ENCODE results near the gene ZHX3.

DNA sequence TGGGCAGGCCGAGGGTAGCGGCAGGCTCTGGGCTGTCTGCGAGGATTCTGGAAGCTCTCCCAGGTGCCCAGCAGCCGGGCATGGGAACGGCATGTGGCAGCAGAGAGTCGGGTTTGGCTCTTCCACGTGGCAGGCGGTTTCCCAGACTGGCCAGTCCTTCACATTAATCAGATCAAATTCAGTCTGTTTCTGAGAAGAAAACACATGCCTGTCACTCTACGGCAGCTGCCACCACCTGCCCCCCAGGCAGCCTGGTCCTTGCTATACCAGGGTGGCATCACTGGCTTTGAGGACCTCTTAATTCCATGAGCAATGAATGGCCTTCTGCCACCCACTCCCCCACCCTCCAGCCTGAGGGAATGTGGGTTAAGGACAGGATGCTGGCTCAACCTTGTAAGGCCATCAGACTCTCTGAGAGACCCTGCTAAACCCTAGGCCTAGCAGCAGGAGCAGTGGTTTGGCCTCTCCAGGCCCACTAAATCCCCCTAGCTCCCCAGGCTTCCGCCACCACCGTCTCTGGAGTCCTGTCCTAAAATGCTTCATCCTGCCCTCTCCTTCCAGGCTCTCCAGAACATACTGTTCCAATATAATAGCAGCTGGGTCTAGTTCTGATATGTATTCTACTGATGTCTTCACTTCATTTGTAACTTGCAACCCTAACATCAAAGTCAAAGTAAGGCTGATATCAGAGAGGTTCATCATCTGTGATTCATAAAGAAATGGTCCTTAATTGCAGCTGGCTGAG, 132.3 kb downstream of the ZHX3 start:
- TF ChIP-seq SIN3A (IDR thresholded peaks at IDR 0.05; ENCODE audit: borderline replicate concordance, low read depth, low read length), result no peak
- no peak for TF ChIP-seq ZBTB1 (CRISPR knock-in tag; IDR thresholded peaks at IDR 0.05; ENCODE audit: borderline replicate concordance)
- TF ChIP-seq, protein P1, sequence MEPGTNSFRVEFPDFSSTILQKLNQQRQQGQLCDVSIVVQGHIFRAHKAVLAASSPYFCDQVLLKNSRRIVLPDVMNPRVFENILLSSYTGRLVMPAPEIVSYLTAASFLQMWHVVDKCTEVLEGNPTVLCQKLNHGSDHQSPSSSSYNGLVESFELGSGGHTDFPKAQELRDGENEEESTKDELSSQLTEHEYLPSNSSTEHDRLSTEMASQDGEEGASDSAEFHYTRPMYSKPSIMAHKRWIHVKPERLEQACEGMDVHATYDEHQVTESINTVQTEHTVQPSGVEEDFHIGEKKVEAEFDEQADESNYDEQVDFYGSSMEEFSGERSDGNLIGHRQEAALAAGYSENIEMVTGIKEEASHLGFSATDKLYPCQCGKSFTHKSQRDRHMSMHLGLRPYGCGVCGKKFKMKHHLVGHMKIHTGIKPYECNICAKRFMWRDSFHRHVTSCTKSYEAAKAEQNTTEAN (CRISPR knock-in tag; conservative IDR thresholded peaks at IDR 0.05), result no peak
- TF ChIP-seq NFE2L2 (IDR thresholded peaks at IDR 0.05; ENCODE audit: low read length), result no peak
- no peak for TF ChIP-seq BHLHE40 (IDR thresholded peaks at IDR 0.05; ENCODE audit: low read length)
- no peak for TF ChIP-seq ZNF138 (CRISPR knock-in tag; IDR thresholded peaks at IDR 0.05; ENCODE audit: low read depth)
- TF ChIP-seq, protein P2, sequence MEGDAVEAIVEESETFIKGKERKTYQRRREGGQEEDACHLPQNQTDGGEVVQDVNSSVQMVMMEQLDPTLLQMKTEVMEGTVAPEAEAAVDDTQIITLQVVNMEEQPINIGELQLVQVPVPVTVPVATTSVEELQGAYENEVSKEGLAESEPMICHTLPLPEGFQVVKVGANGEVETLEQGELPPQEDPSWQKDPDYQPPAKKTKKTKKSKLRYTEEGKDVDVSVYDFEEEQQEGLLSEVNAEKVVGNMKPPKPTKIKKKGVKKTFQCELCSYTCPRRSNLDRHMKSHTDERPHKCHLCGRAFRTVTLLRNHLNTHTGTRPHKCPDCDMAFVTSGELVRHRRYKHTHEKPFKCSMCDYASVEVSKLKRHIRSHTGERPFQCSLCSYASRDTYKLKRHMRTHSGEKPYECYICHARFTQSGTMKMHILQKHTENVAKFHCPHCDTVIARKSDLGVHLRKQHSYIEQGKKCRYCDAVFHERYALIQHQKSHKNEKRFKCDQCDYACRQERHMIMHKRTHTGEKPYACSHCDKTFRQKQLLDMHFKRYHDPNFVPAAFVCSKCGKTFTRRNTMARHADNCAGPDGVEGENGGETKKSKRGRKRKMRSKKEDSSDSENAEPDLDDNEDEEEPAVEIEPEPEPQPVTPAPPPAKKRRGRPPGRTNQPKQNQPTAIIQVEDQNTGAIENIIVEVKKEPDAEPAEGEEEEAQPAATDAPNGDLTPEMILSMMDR (CRISPR knock-in tag; IDR thresholded peaks at IDR 0.05), result no peak
- TF ChIP-seq MAZ (IDR thresholded peaks at IDR 0.05; ENCODE audit: borderline replicate concordance, low read depth, low read length), result no peak
- TF ChIP-seq MAZ (CRISPR knock-in tag; IDR thresholded peaks at IDR 0.05; ENCODE audit: low read depth), result no peak
